HepG2 (cell line): ENCODE data around the gene ZNF865. TPM values are rescaled to one million over a fixed set of nuclear protein-coding genes. Genes with fewer than 3 reads are reported as not detected.

Experiments
- FOXA1 ChIP-seq, 2 experiments: fragments of 450-650 bp in 1 of 2; sonication (generic) in 1 of 2; formaldehyde crosslinking in 1 of 2; IDR thresholded peaks; 2 replicates each; pipeline versions ENCODE4 v1.4.0 to v1.6.1; 2016 to 2020; ENCODE audit warnings: missing genetic modification reagents in 1 of 2
- GABPA ChIP-seq, 2 experiments: IDR thresholded peaks; 2 replicates each; pipeline ENCODE4 v1.6.1; 2011 to 2016; ENCODE audit warnings: low read depth in 2 of 2, low read length in 1 of 2, missing biosample characterization in 1 of 2, missing genetic modification characterization in 1 of 2
- HNRNPL ChIP-seq: fragments of 200-400 bp; formaldehyde crosslinking; IDR thresholded peaks from 2 replicates; pipeline ENCODE4 v1.6.1; 2017; ENCODE audit warnings: mild to moderate bottlenecking, low read depth, low read length
- ISL2 ChIP-seq: sonication (generic); formaldehyde crosslinking; IDR thresholded peaks from 2 replicates; pipeline ENCODE4 v1.5.0; 2020; ENCODE audit warnings: missing genetic modification reagents
- JUND ChIP-seq: sonication (generic); formaldehyde crosslinking; IDR thresholded peaks from 2 replicates; pipeline ENCODE4 v1.8.0; 2022; ENCODE audit warnings: mild to moderate bottlenecking, missing genetic modification reagents
- KDM4B ChIP-seq: sonication (generic); formaldehyde crosslinking; IDR thresholded peaks from 2 replicates; pipeline ENCODE4 v1.4.0; 2020; ENCODE audit warnings: missing genetic modification reagents
- MTA1 ChIP-seq: sonication (generic); formaldehyde crosslinking; IDR thresholded peaks from 2 replicates; pipeline ENCODE4 v1.4.0; 2020; ENCODE audit warnings: missing genetic modification reagents, mild to moderate bottlenecking, borderline replicate concordance
- NFE2L1 ChIP-seq: sonication (generic); formaldehyde crosslinking; IDR thresholded peaks from 2 replicates; pipeline ENCODE4 v1.4.0; 2020; ENCODE audit warnings: missing genetic modification reagents, mild to moderate bottlenecking, borderline replicate concordance
- RBFOX2 ChIP-seq: fragments of 200-400 bp; formaldehyde crosslinking; IDR thresholded peaks from 2 replicates; pipeline ENCODE4 v1.6.1; 2017; ENCODE audit warnings: low read depth, mild to moderate bottlenecking, low read length
- RFXAP ChIP-seq: sonication (generic); formaldehyde crosslinking; IDR thresholded peaks from 2 replicates; pipeline ENCODE4 v1.4.0; 2020; ENCODE audit warnings: missing genetic modification reagents, borderline replicate concordance
- SAFB2 ChIP-seq: sonication (generic); formaldehyde crosslinking; IDR thresholded peaks from 2 replicates; pipeline ENCODE4 v1.5.1; 2020; ENCODE audit warnings: missing genetic modification reagents, low read depth, mild to moderate bottlenecking, borderline replicate concordance
- SOX5 ChIP-seq: IDR thresholded peaks from 2 replicates; pipeline ENCODE4 v1.6.1; 2016; ENCODE audit warnings: borderline replicate concordance
- STAG1 ChIP-seq: sonication (generic); formaldehyde crosslinking; IDR thresholded peaks from 2 replicates; pipeline ENCODE4 v1.4.0; 2020; ENCODE audit warnings: missing genetic modification reagents
- ZC3H4 ChIP-seq: sonication (generic); formaldehyde crosslinking; IDR thresholded peaks from 2 replicates; pipeline ENCODE4 v1.4.0; 2020; ENCODE audit warnings: missing genetic modification reagents, borderline replicate concordance
- ZFP90 ChIP-seq: sonication (generic); formaldehyde crosslinking; IDR thresholded peaks from 2 replicates; pipeline ENCODE4 v1.8.0; 2022; ENCODE audit warnings: missing genetic modification reagents, mild to moderate bottlenecking, inconsistent platforms, borderline replicate concordance
- ZNF253 ChIP-seq: sonication (generic); formaldehyde crosslinking; IDR thresholded peaks from 2 replicates; pipeline ENCODE4 v1.8.0; 2022; ENCODE audit warnings: mild to moderate bottlenecking, missing genetic modification reagents, borderline replicate concordance
- ZNF614 ChIP-seq: IDR thresholded peaks from 2 replicates; pipeline ENCODE4 v1.6.1; 2018; ENCODE audit warnings: missing biosample characterization, missing genetic modification reagents, inconsistent platforms, borderline replicate concordance
- ZNF83 ChIP-seq: sonication (generic); formaldehyde crosslinking; IDR thresholded peaks from 2 replicates; pipeline ENCODE4 v1.4.0; 2020; ENCODE audit warnings: missing genetic modification reagents, mild to moderate bottlenecking, borderline replicate concordance
- ZSCAN22 ChIP-seq: sonication (generic); formaldehyde crosslinking; IDR thresholded peaks from 2 replicates; pipeline ENCODE4 v1.4.0; 2020; ENCODE audit warnings: mild to moderate bottlenecking, missing genetic modification reagents
- ZZZ3 ChIP-seq: sonication (generic); formaldehyde crosslinking; IDR thresholded peaks from 2 replicates; pipeline ENCODE4 v1.4.0; 2020; ENCODE audit warnings: missing genetic modification reagents, mild to moderate bottlenecking, borderline replicate concordance
- polyA plus RNA-seq, 8 experiments: library from polyadenylated mRNA; depleted of rRNA in 3 of 8; stranded (reverse) in 7 of 8; unstranded in 1 of 8; fragments of >200 nt; fragmentation: Illumina TruSeq in 4 of 8; extraction: Trizol in 4 of 8; gene quantifications; 2 replicates each; pipeline versions ENCODE4 v1.2.1 to v1.2.3, GENCODE V29; 2011 to 2016; ENCODE audit warnings: low read depth in 4 of 8, missing spikeins in 1 of 8, mixed read lengths in 1 of 8; ENCODE audit not compliant: insufficient read depth in 1 of 8
- total RNA-seq, 5 experiments: library from RNA; depleted of rRNA; stranded (reverse); fragments of >200 nt; fragmentation: Illumina TruSeq; extraction: Trizol; gene quantifications; 2 replicates each; pipeline ENCODE4 v1.2.3, GENCODE V29; 2016; ENCODE audit warnings: low read depth in 1 of 5
- TF ChIP-seq, protein P1 (sequence below): IDR thresholded peaks from 2 replicates; pipeline ENCODE4 v1.6.1; 2016; ENCODE audit warnings: control low read depth
- TF ChIP-seq, protein P2 (sequence below): sonication (generic); formaldehyde crosslinking; IDR thresholded peaks from 2 replicates; pipeline ENCODE4 v1.4.0; 2020; ENCODE audit warnings: mild to moderate bottlenecking, missing genetic modification reagents
- TF ChIP-seq, protein P3 (sequence below): IDR thresholded peaks from 2 replicates; pipeline ENCODE4 v1.6.1; 2016; ENCODE audit warnings: low read depth, borderline replicate concordance
- TF ChIP-seq, protein P4 (sequence below): sonication (generic); formaldehyde crosslinking; IDR thresholded peaks from 2 replicates; pipeline ENCODE4 v1.4.0; 2020; ENCODE audit warnings: missing genetic modification reagents; ENCODE audit errors: not compliant biosample characterization
- TF ChIP-seq, protein P5 (sequence below): sonication (generic); formaldehyde crosslinking; IDR thresholded peaks from 2 replicates; pipeline ENCODE4 v1.5.0; 2020; ENCODE audit warnings: missing genetic modification reagents, mild to moderate bottlenecking, borderline replicate concordance
- TF ChIP-seq, protein P6 (sequence below): sonication (generic); formaldehyde crosslinking; IDR thresholded peaks from 2 replicates; pipeline ENCODE4 v1.4.0; 2020; ENCODE audit warnings: mild to moderate bottlenecking, low read depth, missing genetic modification reagents

The ZNF865 gene
- total and polyA plus RNA-seq, 2 of the 13 experiments (the other 11 are each of a cell fraction or from before 2014, with no cell fraction given), result 0.93 to 1.0 TPM

DNA sequence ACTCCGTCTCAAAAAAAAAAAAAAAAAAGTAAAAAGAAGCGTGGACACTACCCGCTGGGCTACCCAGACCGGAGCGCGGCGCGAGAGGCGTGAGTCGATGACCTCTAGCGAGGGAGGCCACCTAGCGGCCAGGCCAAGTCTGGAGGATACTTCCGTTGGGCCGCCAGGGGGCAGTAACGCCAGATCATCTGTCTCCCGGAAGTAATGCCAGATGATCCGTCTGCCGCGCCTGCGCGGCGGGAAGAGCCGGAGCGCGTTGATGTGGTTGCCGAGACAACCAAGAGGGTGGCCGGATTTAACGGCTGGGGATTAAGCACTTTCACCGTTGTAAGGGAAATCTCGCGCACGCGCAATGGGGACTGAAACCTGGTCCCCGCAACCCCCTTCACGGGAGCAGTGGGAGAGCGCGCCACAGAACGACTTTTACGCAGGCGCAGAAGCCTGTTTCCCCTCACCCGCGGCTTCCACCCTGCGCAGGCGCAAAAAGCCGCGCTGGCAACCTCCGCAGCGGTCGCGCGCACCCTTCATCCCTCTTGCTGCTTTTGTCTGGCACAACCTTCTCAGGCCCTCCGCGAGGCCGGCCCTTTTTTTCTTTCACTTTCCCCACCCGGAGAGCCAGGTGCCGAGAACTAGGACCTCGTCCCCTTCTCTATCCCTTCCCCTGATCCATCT, 48.3 kb downstream of the ZNF865 start (continued):
- TF ChIP-seq ZC3H4 (CRISPR knock-in tag) (no peak), SAFB2 (CRISPR knock-in tag) (no peak), GABPA (IDR thresholded peaks at IDR 0.05; ENCODE audit: low read depth, low read length) (peak; percentile 76), GABPA (CRISPR knock-in tag; IDR thresholded peaks at IDR 0.05; ENCODE audit: low read depth) (peak; percentile 91), JUND (CRISPR knock-in tag) (no peak), FOXA1 (IDR thresholded peaks at IDR 0.05) (no peak), FOXA1 (CRISPR knock-in tag; IDR thresholded peaks at IDR 0.05) (no peak), ISL2 (CRISPR knock-in tag) (no peak; the same call in 1 of the 2 replicates), RFXAP (peak; percentile 26; the same call in 1 of the 2 replicates), ZNF83 (CRISPR knock-in tag) (no peak), NFE2L1 (CRISPR knock-in tag) (no peak), KDM4B (CRISPR knock-in tag) (peak; percentile 69; the same call in 1 of the 2 replicates), ZNF253 (no peak), MTA1 (CRISPR knock-in tag) (peak; percentile 47; the same call in 1 of the 2 replicates), HNRNPL (no peak), STAG1 (CRISPR knock-in tag) (peak; percentile 66), ZSCAN22 (no peak; the same call in 1 of the 2 replicates), ZZZ3 (CRISPR knock-in tag) (no peak), SOX5 (CRISPR knock-in tag) (no peak; the same call in 1 of the 2 replicates), RBFOX2 (peak; percentile 89), ZFP90 (CRISPR knock-in tag) (no peak), ZNF614 (peak; percentile 54; the same call in 1 of the 2 replicates)
- TF ChIP-seq, protein P1, sequence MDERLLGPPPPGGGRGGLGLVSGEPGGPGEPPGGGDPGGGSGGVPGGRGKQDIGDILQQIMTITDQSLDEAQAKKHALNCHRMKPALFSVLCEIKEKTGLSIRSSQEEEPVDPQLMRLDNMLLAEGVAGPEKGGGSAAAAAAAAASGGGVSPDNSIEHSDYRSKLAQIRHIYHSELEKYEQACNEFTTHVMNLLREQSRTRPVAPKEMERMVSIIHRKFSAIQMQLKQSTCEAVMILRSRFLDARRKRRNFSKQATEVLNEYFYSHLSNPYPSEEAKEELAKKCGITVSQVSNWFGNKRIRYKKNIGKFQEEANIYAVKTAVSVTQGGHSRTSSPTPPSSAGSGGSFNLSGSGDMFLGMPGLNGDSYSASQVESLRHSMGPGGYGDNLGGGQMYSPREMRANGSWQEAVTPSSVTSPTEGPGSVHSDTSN, result no peak
- TF ChIP-seq, protein P2, sequence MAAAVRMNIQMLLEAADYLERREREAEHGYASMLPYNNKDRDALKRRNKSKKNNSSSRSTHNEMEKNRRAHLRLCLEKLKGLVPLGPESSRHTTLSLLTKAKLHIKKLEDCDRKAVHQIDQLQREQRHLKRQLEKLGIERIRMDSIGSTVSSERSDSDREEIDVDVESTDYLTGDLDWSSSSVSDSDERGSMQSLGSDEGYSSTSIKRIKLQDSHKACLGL (CRISPR knock-in tag), result 0 out of 2 replicates have a peak, but pooled peaks have one; percentile 20
- TF ChIP-seq, protein P3, sequence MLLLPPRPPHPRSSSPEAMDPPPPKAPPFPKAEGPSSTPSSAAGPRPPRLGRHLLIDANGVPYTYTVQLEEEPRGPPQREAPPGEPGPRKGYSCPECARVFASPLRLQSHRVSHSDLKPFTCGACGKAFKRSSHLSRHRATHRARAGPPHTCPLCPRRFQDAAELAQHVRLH, result peak; percentile 89; the same call in 1 of the 2 replicates
- TF ChIP-seq, protein P4, sequence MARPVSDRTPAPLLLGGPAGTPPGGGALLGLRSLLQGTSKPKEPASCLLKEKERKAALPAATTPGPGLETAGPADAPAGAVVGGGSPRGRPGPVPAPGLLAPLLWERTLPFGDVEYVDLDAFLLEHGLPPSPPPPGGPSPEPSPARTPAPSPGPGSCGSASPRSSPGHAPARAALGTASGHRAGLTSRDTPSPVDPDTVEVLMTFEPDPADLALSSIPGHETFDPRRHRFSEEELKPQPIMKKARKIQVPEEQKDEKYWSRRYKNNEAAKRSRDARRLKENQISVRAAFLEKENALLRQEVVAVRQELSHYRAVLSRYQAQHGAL (CRISPR knock-in tag), result no peak
- TF ChIP-seq, protein P5, sequence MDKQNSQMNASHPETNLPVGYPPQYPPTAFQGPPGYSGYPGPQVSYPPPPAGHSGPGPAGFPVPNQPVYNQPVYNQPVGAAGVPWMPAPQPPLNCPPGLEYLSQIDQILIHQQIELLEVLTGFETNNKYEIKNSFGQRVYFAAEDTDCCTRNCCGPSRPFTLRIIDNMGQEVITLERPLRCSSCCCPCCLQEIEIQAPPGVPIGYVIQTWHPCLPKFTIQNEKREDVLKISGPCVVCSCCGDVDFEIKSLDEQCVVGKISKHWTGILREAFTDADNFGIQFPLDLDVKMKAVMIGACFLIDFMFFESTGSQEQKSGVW, result no peak
- TF ChIP-seq, protein P6, sequence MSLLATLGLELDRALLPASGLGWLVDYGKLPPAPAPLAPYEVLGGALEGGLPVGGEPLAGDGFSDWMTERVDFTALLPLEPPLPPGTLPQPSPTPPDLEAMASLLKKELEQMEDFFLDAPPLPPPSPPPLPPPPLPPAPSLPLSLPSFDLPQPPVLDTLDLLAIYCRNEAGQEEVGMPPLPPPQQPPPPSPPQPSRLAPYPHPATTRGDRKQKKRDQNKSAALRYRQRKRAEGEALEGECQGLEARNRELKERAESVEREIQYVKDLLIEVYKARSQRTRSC (CRISPR knock-in tag), result no peak
